Muscle layer of duodenum (tissue), 2 donors: ENCODE measurements around the gene KMT2A.
"Not testable (repeated sequence)": the region's sequence is repeated elsewhere in the genome, so short reads cannot be mapped to it uniquely, and the experiment has no call there.

ENCODE experiments used
- H3K27ac ChIP-seq: one replicate; pipeline ENCODE4 v1.7.0; 2013; ENCODE audit warnings: mild to moderate bottlenecking, low read length
- H3K27me3 ChIP-seq: one replicate; pipeline ENCODE4 v1.7.0; 2013; ENCODE audit warnings: low read depth, mild to moderate bottlenecking, control low read depth, low read length
- H3K36me3 ChIP-seq, 2 donors: one replicate each; pipeline ENCODE4 v1.7.0; 2013; ENCODE audit warnings: low read length in 2 of 2, control low read depth in 1 of 2, mild to moderate bottlenecking in 1 of 2; ENCODE audit not compliant: insufficient read depth in 2 of 2, control insufficient read depth in 1 of 2
- H3K4me1 ChIP-seq, 2 donors: one replicate each; pipeline ENCODE4 v1.7.0; 2013; ENCODE audit warnings: low read length in 2 of 2, mild to moderate bottlenecking in 2 of 2, control low read depth in 1 of 2, moderate library complexity in 1 of 2; ENCODE audit not compliant: insufficient read depth in 2 of 2, control insufficient read depth in 1 of 2
- H3K4me3 ChIP-seq, 2 donors: one replicate each; pipeline ENCODE4 v1.7.0; 2013; ENCODE audit warnings: low read length in 2 of 2, low read depth in 1 of 2, mild to moderate bottlenecking in 1 of 2
- H3K9me3 ChIP-seq, 2 donors: one replicate each; pipeline ENCODE4 v1.7.0; 2013; ENCODE audit warnings: low read length in 2 of 2, control low read depth in 1 of 2, mild to moderate bottlenecking in 1 of 2; ENCODE audit not compliant: control insufficient read depth in 1 of 2
- donor health status: healthy.

KMT2A gene

GRCh38 chr11:118537409-118537980, 101.2 kb downstream of the KMT2A start:
- H3K4me1 ChIP-seq = no peaks in the 10 kb centered on the region
- H3K36me3 ChIP-seq = peaks cover 0 to 29% of the 10 kb centered on the region in 2 donors
- H3K27me3 ChIP-seq = no peaks in the 10 kb centered on the region
- H3K4me3 ChIP-seq = no peak overlapping the region
- H3K9me3 ChIP-seq = no peaks in the 10 kb centered on the region
- H3K27ac ChIP-seq = no peak overlapping the region

GRCh38 chr11:118544010-118544646, 107.8 kb downstream of the KMT2A start:
- Histone ChIP-seq H3K4me3 (no peak overlapping the region), H3K27me3 (no peaks in the 10 kb centered on the region), H3K4me1 (no peaks in the 10 kb centered on the region), H3K36me3 (peaks cover 7 to 34% of the 10 kb centered on the region in 2 donors), H3K9me3 (no peaks in the 10 kb centered on the region), H3K27ac (no peak overlapping the region)

- Histone ChIP-seq H3K27ac (no peak overlapping the region), H3K9me3 (no peaks in the 10 kb centered on the region), H3K4me3 (no peak overlapping the region), H3K4me1 (no peaks in the 10 kb centered on the region), H3K36me3 (peaks cover 7 to 34% of the 10 kb centered on the region in 2 donors), H3K27me3 (no peaks in the 10 kb centered on the region)
These were observed 108.3 kb downstream of the KMT2A start for GRCh38 chr11:118544647-118545010.

- Histone ChIP-seq H3K4me1 (no peaks in the 10 kb centered on the region), H3K9me3 (no peaks in the 10 kb centered on the region), H3K4me3 (no peak overlapping the region), H3K36me3 (peaks cover 7 to 34% of the 10 kb centered on the region in 2 donors), H3K27me3 (no peaks in the 10 kb centered on the region), H3K27ac (no peak overlapping the region)
These were observed 109.2 kb downstream of the KMT2A start for GRCh38 chr11:118545533-118545932.

GRCh38 chr11:118547132-118547531, 110.8 kb downstream of the KMT2A start:
- no peaks in the 10 kb centered on the region for H3K4me1 ChIP-seq
- peaks cover 13 to 36% of the 10 kb centered on the region in 2 donors for H3K36me3 ChIP-seq
- no peak overlapping the region for H3K27ac ChIP-seq
- no peak overlapping the region for H3K4me3 ChIP-seq
- H3K27me3 ChIP-seq = no peaks in the 10 kb centered on the region
- no peaks in the 10 kb centered on the region for H3K9me3 ChIP-seq

GRCh38 chr11:118552341-118552740, 116.0 kb downstream of the KMT2A start:
- Histone ChIP-seq H3K4me3 (no peak overlapping the region), H3K4me1 (no peaks in the 10 kb centered on the region), H3K27ac (no peak overlapping the region), H3K9me3 (no peaks in the 10 kb centered on the region), H3K36me3 (peaks cover 30 to 45% of the 10 kb centered on the region in 2 donors), H3K27me3 (no peaks in the 10 kb centered on the region)

GRCh38 chr11:118560806-118561205, 124.5 kb downstream of the KMT2A start:
- no peaks in the 10 kb centered on the region for H3K27me3 ChIP-seq
- peaks cover 15 to 42% of the 10 kb centered on the region in 2 donors for H3K36me3 ChIP-seq
- no peaks in the 10 kb centered on the region for H3K9me3 ChIP-seq

GRCh38 chr11:118565051-118565450, 128.8 kb downstream of the KMT2A start:
- Histone ChIP-seq H3K27ac (no peak overlapping the region), H3K4me3 (peak overlapping the region in 1 of 2 donors; percentile 37), H3K27me3 (no peaks in the 10 kb centered on the region), H3K4me1 (peaks cover 0 to 9% of the 10 kb centered on the region in 2 donors), H3K9me3 (no peaks in the 10 kb centered on the region), H3K36me3 (peaks cover 0 to 9% of the 10 kb centered on the region in 2 donors)

More at GRCh38 chr11:118560806-118561205, 124.5 kb downstream of the KMT2A start:
- peaks cover 0 to 9% of the 10 kb centered on the region in 2 donors for H3K4me1 ChIP-seq
- no peak overlapping the region for H3K4me3 ChIP-seq
- H3K27ac ChIP-seq = no peak overlapping the region

- peaks cover 8 to 20% of the 10 kb centered on the region in 2 donors for H3K4me1 ChIP-seq
- H3K4me3 ChIP-seq = no peak overlapping the region
- H3K9me3 ChIP-seq = no peaks in the 10 kb centered on the region
- H3K27ac ChIP-seq = no peak overlapping the region
- peaks cover 0 to 9% of the 10 kb centered on the region in 2 donors for H3K36me3 ChIP-seq
- H3K27me3 ChIP-seq = no peaks in the 10 kb centered on the region
These were observed 133.4 kb downstream of the KMT2A start for GRCh38 chr11:118569670-118570069.

- H3K4me1 ChIP-seq = peaks cover 13 to 26% of the 10 kb centered on the region in 2 donors
- no peaks in the 10 kb centered on the region for H3K9me3 ChIP-seq
- H3K27me3 ChIP-seq = no peaks in the 10 kb centered on the region
- no peak overlapping the region for H3K27ac ChIP-seq
- H3K4me3 ChIP-seq = no peak overlapping the region
- peaks cover 0 to 9% of the 10 kb centered on the region in 2 donors for H3K36me3 ChIP-seq
These were observed 134.5 kb downstream of the KMT2A start for GRCh38 chr11:118570787-118571186.

- H3K27me3 ChIP-seq, H3K9me3 ChIP-seq, H3K36me3 ChIP-seq: not testable (repeated sequence)
- peak overlapping the region; percentile 70 to 91 for H3K4me3 ChIP-seq
- H3K27ac ChIP-seq = peak overlapping the region; percentile 88
- H3K4me1 ChIP-seq = peaks cover 13 to 35% of the 10 kb centered on the region in 2 donors
These were observed 135.4 kb downstream of the KMT2A start for GRCh38 chr11:118571701-118572060.
